ENCODE data around the gene BOLL. TPM values are rescaled to one million over a fixed set of nuclear protein-coding genes. Genes with fewer than 3 reads are reported as not detected.

BOLL gene
- total and polyA plus RNA-seq, 2 experiments from 2014 or later = 2.0 TPM; not detected in 1

DNA sequence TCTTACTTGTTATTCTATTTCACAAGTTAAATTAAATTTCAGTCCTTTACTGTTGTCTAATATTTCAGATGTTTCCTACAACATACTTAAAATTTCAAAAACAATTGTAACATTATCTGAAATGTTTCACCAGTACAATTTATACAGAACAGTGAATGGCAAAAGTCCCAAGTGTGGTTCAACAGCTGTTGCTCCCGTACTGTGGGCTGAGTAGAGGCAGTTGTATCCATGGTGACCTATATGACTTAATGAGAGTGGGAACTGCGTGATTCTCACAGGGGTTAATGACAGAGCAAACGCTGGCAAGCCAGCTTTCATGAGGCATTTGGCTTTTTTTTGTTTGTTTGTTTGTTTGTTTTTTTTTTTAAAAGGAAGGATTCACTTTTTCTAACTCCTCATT lies 13.9 kb upstream of the BOLL start:
- Histone ChIP-seq H3K36me3 (ENCODE audit: insufficient read depth) (no peaks in the 10 kb centered on the region), H3K4me2 (no peak overlapping the region), H3F3A (replicated peaks; ENCODE audit: low read depth) (no peaks in the 10 kb centered on the region), H3K9me2 (ENCODE audit: insufficient read depth) (no peaks in the 10 kb centered on the region), H3K4me1 (ENCODE audit: insufficient read depth) (peaks cover 4% of the 10 kb centered on the region; the same call in 1 of the 2 replicates), H3K4me3 (no peak overlapping the region), H4K20me1 (replicated peaks; ENCODE audit: insufficient read depth) (no peaks in the 10 kb centered on the region), H3K79me2 (replicated peaks; ENCODE audit: insufficient read depth) (no peaks in the 10 kb centered on the region), H3K27ac (ENCODE audit: low read depth) (no peak overlapping the region), H2AFZ (no peak overlapping the region), H3K27me3 (ENCODE audit: insufficient read depth) (peaks cover 10% of the 10 kb centered on the region)
- DNase-seq (ENCODE audit: low spot score) = no peak
- H3K4me1 Mint-ChIP-seq = peaks cover 3% of the 10 kb centered on the region
- peaks cover 3% of the 10 kb centered on the region; the same call in 1 of the 3 replicates for H3K9me3 Mint-ChIP-seq
- no peak for TF ChIP-seq STAT1 (IDR thresholded peaks at IDR 0.05; ENCODE audit: unreplicated experiment)
- TF ChIP-seq EZH2phosphoT487 (IDR thresholded peaks at IDR 0.05; ENCODE audit: unreplicated experiment) = no peak
- no peak for TF ChIP-seq ZNF114 (CRISPR knock-in tag; IDR thresholded peaks at IDR 0.05)
- no peak for TF ChIP-seq ZNF331 (CRISPR knock-in tag; IDR thresholded peaks at IDR 0.05; ENCODE audit: low read depth)
- no peak for TF ChIP-seq EZH2 (IDR thresholded peaks at IDR 0.05; ENCODE audit: low read depth, unreplicated experiment)
- TF ChIP-seq, protein P1, sequence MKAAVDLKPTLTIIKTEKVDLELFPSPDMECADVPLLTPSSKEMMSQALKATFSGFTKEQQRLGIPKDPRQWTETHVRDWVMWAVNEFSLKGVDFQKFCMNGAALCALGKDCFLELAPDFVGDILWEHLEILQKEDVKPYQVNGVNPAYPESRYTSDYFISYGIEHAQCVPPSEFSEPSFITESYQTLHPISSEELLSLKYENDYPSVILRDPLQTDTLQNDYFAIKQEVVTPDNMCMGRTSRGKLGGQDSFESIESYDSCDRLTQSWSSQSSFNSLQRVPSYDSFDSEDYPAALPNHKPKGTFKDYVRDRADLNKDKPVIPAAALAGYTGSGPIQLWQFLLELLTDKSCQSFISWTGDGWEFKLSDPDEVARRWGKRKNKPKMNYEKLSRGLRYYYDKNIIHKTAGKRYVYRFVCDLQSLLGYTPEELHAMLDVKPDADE (IDR thresholded peaks at IDR 0.05) = no peak
- no peak for TF ChIP-seq NANOG (IDR thresholded peaks at IDR 0.05; ENCODE audit: borderline replicate concordance)
- no peak for TF ChIP-seq JUNB (IDR thresholded peaks at IDR 0.05; ENCODE audit: unreplicated experiment)
- TF ChIP-seq CREB1 (CRISPR knock-in tag; IDR thresholded peaks at IDR 0.05; ENCODE audit: low read depth) = no peak
- no peak for TF ChIP-seq POLR2AphosphoS5 (IDR thresholded peaks at IDR 0.05; ENCODE audit: low read depth)
- TF ChIP-seq, protein P2, sequence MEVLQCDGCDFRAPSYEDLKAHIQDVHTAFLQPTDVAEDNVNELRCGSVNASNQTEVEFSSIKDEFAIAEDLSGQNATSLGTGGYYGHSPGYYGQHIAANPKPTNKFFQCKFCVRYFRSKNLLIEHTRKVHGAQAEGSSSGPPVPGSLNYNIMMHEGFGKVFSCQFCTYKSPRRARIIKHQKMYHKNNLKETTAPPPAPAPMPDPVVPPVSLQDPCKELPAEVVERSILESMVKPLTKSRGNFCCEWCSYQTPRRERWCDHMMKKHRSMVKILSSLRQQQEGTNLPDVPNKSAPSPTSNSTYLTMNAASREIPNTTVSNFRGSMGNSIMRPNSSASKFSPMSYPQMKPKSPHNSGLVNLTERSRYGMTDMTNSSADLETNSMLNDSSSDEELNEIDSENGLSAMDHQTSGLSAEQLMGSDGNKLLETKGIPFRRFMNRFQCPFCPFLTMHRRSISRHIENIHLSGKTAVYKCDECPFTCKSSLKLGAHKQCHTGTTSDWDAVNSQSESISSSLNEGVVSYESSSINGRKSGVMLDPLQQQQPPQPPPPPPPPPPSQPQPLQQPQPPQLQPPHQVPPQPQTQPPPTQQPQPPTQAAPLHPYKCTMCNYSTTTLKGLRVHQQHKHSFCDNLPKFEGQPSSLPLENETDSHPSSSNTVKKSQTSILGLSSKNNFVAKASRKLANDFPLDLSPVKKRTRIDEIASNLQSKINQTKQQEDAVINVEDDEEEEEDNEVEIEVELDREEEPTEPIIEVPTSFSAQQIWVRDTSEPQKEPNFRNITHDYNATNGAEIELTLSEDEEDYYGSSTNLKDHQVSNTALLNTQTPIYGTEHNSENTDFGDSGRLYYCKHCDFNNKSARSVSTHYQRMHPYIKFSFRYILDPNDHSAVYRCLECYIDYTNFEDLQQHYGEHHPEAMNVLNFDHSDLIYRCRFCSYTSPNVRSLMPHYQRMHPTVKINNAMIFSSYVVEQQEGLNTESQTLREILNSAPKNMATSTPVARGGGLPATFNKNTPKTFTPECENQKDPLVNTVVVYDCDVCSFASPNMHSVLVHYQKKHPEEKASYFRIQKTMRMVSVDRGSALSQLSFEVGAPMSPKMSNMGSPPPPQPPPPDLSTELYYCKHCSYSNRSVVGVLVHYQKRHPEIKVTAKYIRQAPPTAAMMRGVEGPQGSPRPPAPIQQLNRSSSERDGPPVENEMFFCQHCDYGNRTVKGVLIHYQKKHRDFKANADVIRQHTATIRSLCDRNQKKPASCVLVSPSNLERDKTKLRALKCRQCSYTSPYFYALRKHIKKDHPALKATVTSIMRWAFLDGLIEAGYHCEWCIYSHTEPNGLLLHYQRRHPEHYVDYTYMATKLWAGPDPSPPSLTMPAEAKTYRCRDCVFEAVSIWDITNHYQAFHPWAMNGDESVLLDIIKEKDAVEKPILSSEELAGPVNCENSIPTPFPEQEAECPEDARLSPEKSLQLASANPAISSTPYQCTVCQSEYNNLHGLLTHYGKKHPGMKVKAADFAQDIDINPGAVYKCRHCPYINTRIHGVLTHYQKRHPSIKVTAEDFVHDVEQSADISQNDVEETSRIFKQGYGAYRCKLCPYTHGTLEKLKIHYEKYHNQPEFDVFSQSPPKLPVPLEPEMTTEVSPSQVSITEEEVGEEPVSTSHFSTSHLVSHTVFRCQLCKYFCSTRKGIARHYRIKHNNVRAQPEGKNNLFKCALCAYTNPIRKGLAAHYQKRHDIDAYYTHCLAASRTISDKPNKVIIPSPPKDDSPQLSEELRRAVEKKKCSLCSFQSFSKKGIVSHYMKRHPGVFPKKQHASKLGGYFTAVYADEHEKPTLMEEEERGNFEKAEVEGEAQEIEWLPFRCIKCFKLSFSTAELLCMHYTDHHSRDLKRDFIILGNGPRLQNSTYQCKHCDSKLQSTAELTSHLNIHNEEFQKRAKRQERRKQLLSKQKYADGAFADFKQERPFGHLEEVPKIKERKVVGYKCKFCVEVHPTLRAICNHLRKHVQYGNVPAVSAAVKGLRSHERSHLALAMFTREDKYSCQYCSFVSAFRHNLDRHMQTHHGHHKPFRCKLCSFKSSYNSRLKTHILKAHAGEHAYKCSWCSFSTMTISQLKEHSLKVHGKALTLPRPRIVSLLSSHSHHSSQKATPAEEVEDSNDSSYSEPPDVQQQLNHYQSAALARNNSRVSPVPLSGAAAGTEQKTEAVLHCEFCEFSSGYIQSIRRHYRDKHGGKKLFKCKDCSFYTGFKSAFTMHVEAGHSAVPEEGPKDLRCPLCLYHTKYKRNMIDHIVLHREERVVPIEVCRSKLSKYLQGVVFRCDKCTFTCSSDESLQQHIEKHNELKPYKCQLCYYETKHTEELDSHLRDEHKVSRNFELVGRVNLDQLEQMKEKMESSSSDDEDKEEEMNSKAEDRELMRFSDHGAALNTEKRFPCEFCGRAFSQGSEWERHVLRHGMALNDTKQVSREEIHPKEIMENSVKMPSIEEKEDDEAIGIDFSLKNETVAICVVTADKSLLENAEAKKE (CRISPR knock-in tag; IDR thresholded peaks at IDR 0.05) = no peak
- TF ChIP-seq, protein P3, sequence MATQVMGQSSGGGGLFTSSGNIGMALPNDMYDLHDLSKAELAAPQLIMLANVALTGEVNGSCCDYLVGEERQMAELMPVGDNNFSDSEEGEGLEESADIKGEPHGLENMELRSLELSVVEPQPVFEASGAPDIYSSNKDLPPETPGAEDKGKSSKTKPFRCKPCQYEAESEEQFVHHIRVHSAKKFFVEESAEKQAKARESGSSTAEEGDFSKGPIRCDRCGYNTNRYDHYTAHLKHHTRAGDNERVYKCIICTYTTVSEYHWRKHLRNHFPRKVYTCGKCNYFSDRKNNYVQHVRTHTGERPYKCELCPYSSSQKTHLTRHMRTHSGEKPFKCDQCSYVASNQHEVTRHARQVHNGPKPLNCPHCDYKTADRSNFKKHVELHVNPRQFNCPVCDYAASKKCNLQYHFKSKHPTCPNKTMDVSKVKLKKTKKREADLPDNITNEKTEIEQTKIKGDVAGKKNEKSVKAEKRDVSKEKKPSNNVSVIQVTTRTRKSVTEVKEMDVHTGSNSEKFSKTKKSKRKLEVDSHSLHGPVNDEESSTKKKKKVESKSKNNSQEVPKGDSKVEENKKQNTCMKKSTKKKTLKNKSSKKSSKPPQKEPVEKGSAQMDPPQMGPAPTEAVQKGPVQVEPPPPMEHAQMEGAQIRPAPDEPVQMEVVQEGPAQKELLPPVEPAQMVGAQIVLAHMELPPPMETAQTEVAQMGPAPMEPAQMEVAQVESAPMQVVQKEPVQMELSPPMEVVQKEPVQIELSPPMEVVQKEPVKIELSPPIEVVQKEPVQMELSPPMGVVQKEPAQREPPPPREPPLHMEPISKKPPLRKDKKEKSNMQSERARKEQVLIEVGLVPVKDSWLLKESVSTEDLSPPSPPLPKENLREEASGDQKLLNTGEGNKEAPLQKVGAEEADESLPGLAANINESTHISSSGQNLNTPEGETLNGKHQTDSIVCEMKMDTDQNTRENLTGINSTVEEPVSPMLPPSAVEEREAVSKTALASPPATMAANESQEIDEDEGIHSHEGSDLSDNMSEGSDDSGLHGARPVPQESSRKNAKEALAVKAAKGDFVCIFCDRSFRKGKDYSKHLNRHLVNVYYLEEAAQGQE (IDR thresholded peaks at IDR 0.05; ENCODE audit: unreplicated experiment) = no peak
- TF ChIP-seq, protein P4, sequence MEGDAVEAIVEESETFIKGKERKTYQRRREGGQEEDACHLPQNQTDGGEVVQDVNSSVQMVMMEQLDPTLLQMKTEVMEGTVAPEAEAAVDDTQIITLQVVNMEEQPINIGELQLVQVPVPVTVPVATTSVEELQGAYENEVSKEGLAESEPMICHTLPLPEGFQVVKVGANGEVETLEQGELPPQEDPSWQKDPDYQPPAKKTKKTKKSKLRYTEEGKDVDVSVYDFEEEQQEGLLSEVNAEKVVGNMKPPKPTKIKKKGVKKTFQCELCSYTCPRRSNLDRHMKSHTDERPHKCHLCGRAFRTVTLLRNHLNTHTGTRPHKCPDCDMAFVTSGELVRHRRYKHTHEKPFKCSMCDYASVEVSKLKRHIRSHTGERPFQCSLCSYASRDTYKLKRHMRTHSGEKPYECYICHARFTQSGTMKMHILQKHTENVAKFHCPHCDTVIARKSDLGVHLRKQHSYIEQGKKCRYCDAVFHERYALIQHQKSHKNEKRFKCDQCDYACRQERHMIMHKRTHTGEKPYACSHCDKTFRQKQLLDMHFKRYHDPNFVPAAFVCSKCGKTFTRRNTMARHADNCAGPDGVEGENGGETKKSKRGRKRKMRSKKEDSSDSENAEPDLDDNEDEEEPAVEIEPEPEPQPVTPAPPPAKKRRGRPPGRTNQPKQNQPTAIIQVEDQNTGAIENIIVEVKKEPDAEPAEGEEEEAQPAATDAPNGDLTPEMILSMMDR (conservative IDR thresholded peaks at IDR 0.05; ENCODE audit: low read depth in 2 of 2) = no peak
- H3K27me3 Mint-ChIP-seq (ENCODE audit: insufficient read depth, low read depth, poor library complexity) = peaks cover 9% of the 10 kb centered on the region
- H3K27ac Mint-ChIP-seq = no peak overlapping the region
- no peak for ATAC-seq
- no peaks in the 10 kb centered on the region for H3K36me3 Mint-ChIP-seq (ENCODE audit: low read depth)
- no peak overlapping the region for H3K4me3 Mint-ChIP-seq
